ENCODE measurements around the gene SMYD2. TPM values are rescaled to one million over a fixed set of nuclear protein-coding genes. Genes with fewer than 3 reads are reported as not detected.

Gene SMYD2
- total and polyA plus RNA-seq, 2 donors (not counting 3 experiments of a cell fraction or from before 2014, with no cell fraction given), result 8.0 to 20.9 TPM

GRCh38 chr1:214337015-214337414 lies 56.1 kb downstream of the SMYD2 start:
- Histone ChIP-seq H3K36me3 (ENCODE audit: control insufficient read depth in 2 of 2, extremely low read depth in 1 of 2, insufficient read depth in 2 of 2, low read length in 2 of 2) (no peaks in the 10 kb centered on the region), H3K27me3 (ENCODE audit: control insufficient read depth in 2 of 2, insufficient read depth in 2 of 2, low read length in 2 of 2) (no peaks in the 10 kb centered on the region), H3K4me3 (replicated peaks in 1 of 3; ENCODE audit: insufficient read depth in 1 of 3, low read depth in 1 of 3, low read length in 3 of 3) (no peak overlapping the region), H3K79me2 (ENCODE audit: control insufficient read depth, insufficient read depth, low read length) (no peaks in the 10 kb centered on the region), H3K9me3 (replicated peaks; ENCODE audit: control insufficient read depth, insufficient read depth, low read length) (no peaks in the 10 kb centered on the region), H2AFZ (ENCODE audit: low read depth, low read length) (no peak overlapping the region), H3K9ac (replicated peaks; ENCODE audit: extremely low read depth, insufficient read depth, low read length) (no peak overlapping the region), H3K4me1 (ENCODE audit: control insufficient read depth, extremely low read depth, insufficient read depth, low read length) (no peaks in the 10 kb centered on the region), H3K4me2 (ENCODE audit: insufficient read depth, low read length) (no peak overlapping the region), H3K9me1 (replicated peaks; ENCODE audit: control insufficient read depth, extremely low read depth, insufficient read depth, low read length) (no peaks in the 10 kb centered on the region), H3K27ac (ENCODE audit: insufficient read depth, low read depth, low read length) (no peak overlapping the region), H4K20me1 (replicated peaks; ENCODE audit: control insufficient read depth, extremely low read depth, insufficient read depth, low read length) (no peaks in the 10 kb centered on the region)
- ChIA-PET CTCF (interaction anchor here (1.4 to 9.4 kb wide), 4 partner anchors 245 to 291 kb away, joined by 3 to 359 read pairs (median 4); no protein-coding TSS in a partner anchor), POLR2A (no interaction called here)
- dilution Hi-C loops (cut with MboI; ENCODE audit: extremely low pct_ligation_motif_present, low sequenced_read_pairs) (loop anchor here (25.0 kb wide), 1 partner anchor 250 kb away; no protein-coding TSS in a partner anchor), intact Hi-C loops (cut with micrococcal nuclease) (no loop called here)
- BruUV-seq (replicated peaks), result no TSS peak
- FAIRE-seq (no peak), DNase-seq (ENCODE audit: low read depth, low spot score) (no peak)
- TF ChIP-seq JUN (IDR thresholded peaks at IDR 0.05; ENCODE audit: borderline replicate concordance, insufficient read depth, insufficient read length, low read depth) (no peak), POLR2AphosphoS5 (IDR thresholded peaks at IDR 0.05; ENCODE audit: insufficient read depth, low read depth, low read length) (no peak), EZH2 (IDR thresholded peaks at IDR 0.05; ENCODE audit: borderline replicate concordance, low read depth, low read length, severe bottlenecking) (no peak), GATA2 (IDR thresholded peaks at IDR 0.05; ENCODE audit: insufficient read depth, insufficient read length, low read depth, low read length) (no peak), MAX (IDR thresholded peaks at IDR 0.05; ENCODE audit: insufficient read depth, insufficient read length) (no peak), CTCF (IDR thresholded peaks at IDR 0.05; ENCODE audit: extremely low read depth in 1 of 2, insufficient read depth in 1 of 2, low read depth in 1 of 2, low read length in 2 of 2) (no peak), FOS (IDR thresholded peaks at IDR 0.05; ENCODE audit: borderline replicate concordance, insufficient read depth, low read length) (no peak), MYC (IDR thresholded peaks at IDR 0.05; ENCODE audit: low read depth, low read length) (no peak), POLR2A (IDR thresholded peaks at IDR 0.05; ENCODE audit: low read depth, low read length) (no peak)
